H1 (cell line): ENCODE results near the gene NR3C2. TPM values are rescaled to one million over a fixed set of nuclear protein-coding genes. Genes with fewer than 3 reads are reported as not detected.

Source experiments
- HDAC6 ChIP-seq: IDR thresholded peaks from one replicate; pipeline ENCODE4 v1.7.1; 2012; ENCODE audit warnings: low read depth, mild to moderate bottlenecking, inconsistent platforms, low read length, moderate library complexity
- ZNF274 ChIP-seq: IDR thresholded peaks from 2 replicates; pipeline ENCODE4 v1.7.0; 2012; ENCODE audit warnings: low read length, borderline replicate concordance; ENCODE audit errors: extremely low read depth
- polyA plus RNA-seq, 7 experiments: library from polyadenylated mRNA; depleted of rRNA in 3 of 7; stranded (reverse) in 5 of 7; unstranded in 2 of 7; fragments of >200 nt in 5 of 7; fragments of 200-250 nt in 2 of 7; gene quantifications; 1 replicate in 5 of 7; 2 replicates in 1 of 7; 4 replicates in 1 of 7; pipeline versions ENCODE4 v1.2.1 to v1.2.3, GENCODE V29; 2011 to 2013; ENCODE audit warnings: missing spikeins in 2 of 7, mixed read lengths in 2 of 7
- total RNA-seq: library from RNA; stranded (reverse); fragmentation: NEBNext Ultra II Directional; extraction: Animal tissue kit (Norgen Biotek cat#: 25700); gene quantifications from 2 replicates; pipeline ENCODE4 v1.2.1, GENCODE V29; 2021
- TF ChIP-seq, protein P1 (sequence below): IDR thresholded peaks from 2 replicates; pipeline ENCODE4 v1.6.1; 2011; ENCODE audit warnings: low read depth, mild to moderate bottlenecking, low read length; ENCODE audit not compliant: insufficient read depth

NR3C2 gene
- total and polyA plus RNA-seq, 2 of the 8 experiments (the other 6 are each of a cell fraction or from before 2014, with no cell fraction given), result 0.80 to 3.9 TPM

DNA sequence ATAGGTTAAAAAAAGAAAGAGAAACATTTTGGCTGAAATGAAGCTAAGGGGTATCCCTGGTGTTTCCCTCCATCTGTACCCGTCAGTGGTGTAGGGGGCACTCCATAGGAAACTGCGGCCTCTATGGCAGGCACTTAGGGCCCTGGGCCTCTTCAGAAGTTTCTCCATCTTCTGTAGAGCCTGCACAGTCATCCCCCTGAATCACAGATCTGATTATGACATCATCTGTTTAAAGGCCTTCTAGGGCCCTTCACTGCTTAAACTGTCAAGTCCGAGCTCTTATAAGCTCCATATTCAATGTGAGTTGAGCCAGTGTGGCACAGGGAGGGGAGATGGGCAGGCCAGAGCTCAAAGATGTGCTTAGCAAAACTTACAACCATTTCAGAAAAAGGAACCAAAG, 241.3 kb downstream of the NR3C2 start (continued):
- TF ChIP-seq HDAC6 (no peak), ZNF274 (no peak)
- TF ChIP-seq, protein P1, sequence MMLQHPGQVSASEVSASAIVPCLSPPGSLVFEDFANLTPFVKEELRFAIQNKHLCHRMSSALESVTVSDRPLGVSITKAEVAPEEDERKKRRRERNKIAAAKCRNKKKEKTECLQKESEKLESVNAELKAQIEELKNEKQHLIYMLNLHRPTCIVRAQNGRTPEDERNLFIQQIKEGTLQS, result no peak
